SU-DHL-6 (cell line): ENCODE data around the gene INTS11.

Source experiments
- EZH2phosphoT487 ChIP-seq: fragments of 200-600 bp; sonication (generic), shearing (Covaris generic); conservative IDR thresholded peaks from 2 replicates; pipeline ENCODE4 v1.6.1; 2018; ENCODE audit warnings: mild to moderate bottlenecking, antibody characterized with exemption, low read length, moderate library complexity, mixed read lengths
- TF ChIP-seq, protein P1 (sequence below): fragments of 200-600 bp; sonication (generic); IDR thresholded peaks from one replicate; pipeline ENCODE4 v1.5.1; 2017; ENCODE audit warnings: antibody characterized with exemption, mild to moderate bottlenecking, low read length, moderate library complexity; ENCODE audit not compliant: insufficient read depth, poor library complexity, severe bottlenecking

DNA sequence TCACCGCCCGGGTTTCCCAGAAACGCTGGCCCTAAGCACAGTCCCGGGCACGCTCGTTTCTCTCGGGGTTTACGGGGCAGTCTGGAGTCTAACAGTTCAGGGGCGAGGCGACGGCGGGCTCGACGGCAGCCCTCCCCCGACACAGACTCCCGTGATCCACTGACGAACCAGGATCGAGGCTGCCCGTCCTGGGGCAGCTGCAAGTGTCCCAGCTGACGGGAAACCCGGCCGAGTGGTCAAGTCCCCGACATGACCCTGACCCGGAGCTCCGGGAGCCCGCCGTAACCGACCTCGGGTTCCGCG is 51.3 kb downstream of the INTS11 start:
- TF ChIP-seq, protein P1, sequence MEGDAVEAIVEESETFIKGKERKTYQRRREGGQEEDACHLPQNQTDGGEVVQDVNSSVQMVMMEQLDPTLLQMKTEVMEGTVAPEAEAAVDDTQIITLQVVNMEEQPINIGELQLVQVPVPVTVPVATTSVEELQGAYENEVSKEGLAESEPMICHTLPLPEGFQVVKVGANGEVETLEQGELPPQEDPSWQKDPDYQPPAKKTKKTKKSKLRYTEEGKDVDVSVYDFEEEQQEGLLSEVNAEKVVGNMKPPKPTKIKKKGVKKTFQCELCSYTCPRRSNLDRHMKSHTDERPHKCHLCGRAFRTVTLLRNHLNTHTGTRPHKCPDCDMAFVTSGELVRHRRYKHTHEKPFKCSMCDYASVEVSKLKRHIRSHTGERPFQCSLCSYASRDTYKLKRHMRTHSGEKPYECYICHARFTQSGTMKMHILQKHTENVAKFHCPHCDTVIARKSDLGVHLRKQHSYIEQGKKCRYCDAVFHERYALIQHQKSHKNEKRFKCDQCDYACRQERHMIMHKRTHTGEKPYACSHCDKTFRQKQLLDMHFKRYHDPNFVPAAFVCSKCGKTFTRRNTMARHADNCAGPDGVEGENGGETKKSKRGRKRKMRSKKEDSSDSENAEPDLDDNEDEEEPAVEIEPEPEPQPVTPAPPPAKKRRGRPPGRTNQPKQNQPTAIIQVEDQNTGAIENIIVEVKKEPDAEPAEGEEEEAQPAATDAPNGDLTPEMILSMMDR: no peak
- no peak for TF ChIP-seq EZH2phosphoT487
